HG03039 (cell line): ENCODE measurements around the gene RRAGD.

Experiments used
- ATAC-seq: cut with Tn5 transposase; IDR thresholded peaks from one replicate; pipeline ENCODE4 v1.9.1; 2021; ENCODE audit warnings: mild to moderate bottlenecking, moderate library complexity; ENCODE audit not compliant: unreplicated experiment

The RRAGD gene

GRCh38 chr6:89379281-89379680, 32.8 kb downstream of the RRAGD start:
- ATAC-seq: no peak

GRCh38 chr6:89378628-89379027, 33.4 kb downstream of the RRAGD start:
- no peak for ATAC-seq

GRCh38 chr6:89375427-89376267, 36.4 kb downstream of the RRAGD start:
- peak; percentile 83 for ATAC-seq

- peak; percentile 29 for ATAC-seq
These were observed 39.6 kb downstream of the RRAGD start for GRCh38 chr6:89372506-89372901.

GRCh38 chr6:89371849-89372505, 40.1 kb downstream of the RRAGD start:
- ATAC-seq: peak; percentile 73

GRCh38 chr6:89368999-89369398, 43.1 kb downstream of the RRAGD start:
- no peak for ATAC-seq

GRCh38 chr6:89368107-89368506, 44.0 kb downstream of the RRAGD start:
- no peak for ATAC-seq

GRCh38 chr6:89364586-89364985, 47.5 kb downstream of the RRAGD start:
- ATAC-seq: no peak

- no peak for ATAC-seq
These were observed 50.9 kb downstream of the RRAGD start for GRCh38 chr6:89361171-89361570.

GRCh38 chr6:89360415-89360999, 51.6 kb downstream of the RRAGD start:
- ATAC-seq: peak; percentile 38

GRCh38 chr6:89359561-89359960, 52.5 kb downstream of the RRAGD start:
- no peak for ATAC-seq

GRCh38 chr6:89357390-89357789, 54.7 kb downstream of the RRAGD start:
- peak; percentile 38 for ATAC-seq

- no peak for ATAC-seq
These were observed 55.4 kb downstream of the RRAGD start for GRCh38 chr6:89356642-89357170.

- no peak for ATAC-seq
These were observed 56.4 kb downstream of the RRAGD start for GRCh38 chr6:89355511-89356194.

GRCh38 chr6:89353702-89354392, 58.2 kb downstream of the RRAGD start:
- ATAC-seq: no peak

GRCh38 chr6:89353118-89353556, 58.9 kb downstream of the RRAGD start:
- ATAC-seq: no peak

- peak; percentile 46 for ATAC-seq
These were observed 59.6 kb downstream of the RRAGD start, which contains the start of gene UBE2J1 for GRCh38 chr6:89352278-89353117. TSS of gene UBE2J1 (minus strand) at chr6:89352722. CDS start at chr6:89352569, 153 bp downstream.

GRCh38 chr6:89351671-89352277, 60.3 kb downstream of the RRAGD start:
- ATAC-seq: no peak
